T47D (cell line): ENCODE measurements around the gene NF1.

Experiments used
- DNase-seq, 2 experiments: peaks; one replicate each; pipeline versions ENCODE4 v3.0.0 to v3.0.0-alpha.2; 2011 to 2012; ENCODE audit warnings: low read depth in 1 of 2, low spot score in 1 of 2
- JUND ChIP-seq: IDR thresholded peaks from 2 replicates; pipeline ENCODE4 v1.6.1; 2012; ENCODE audit warnings: low read depth
- in situ Hi-C: cut with HindIII; loops from 2 replicates; pipeline ENCODE4 v1.10.0; 2016; ENCODE audit warnings: low sequenced_read_pairs, low pct_unique_long_range_greater_than_20kb

Gene NF1

DNA sequence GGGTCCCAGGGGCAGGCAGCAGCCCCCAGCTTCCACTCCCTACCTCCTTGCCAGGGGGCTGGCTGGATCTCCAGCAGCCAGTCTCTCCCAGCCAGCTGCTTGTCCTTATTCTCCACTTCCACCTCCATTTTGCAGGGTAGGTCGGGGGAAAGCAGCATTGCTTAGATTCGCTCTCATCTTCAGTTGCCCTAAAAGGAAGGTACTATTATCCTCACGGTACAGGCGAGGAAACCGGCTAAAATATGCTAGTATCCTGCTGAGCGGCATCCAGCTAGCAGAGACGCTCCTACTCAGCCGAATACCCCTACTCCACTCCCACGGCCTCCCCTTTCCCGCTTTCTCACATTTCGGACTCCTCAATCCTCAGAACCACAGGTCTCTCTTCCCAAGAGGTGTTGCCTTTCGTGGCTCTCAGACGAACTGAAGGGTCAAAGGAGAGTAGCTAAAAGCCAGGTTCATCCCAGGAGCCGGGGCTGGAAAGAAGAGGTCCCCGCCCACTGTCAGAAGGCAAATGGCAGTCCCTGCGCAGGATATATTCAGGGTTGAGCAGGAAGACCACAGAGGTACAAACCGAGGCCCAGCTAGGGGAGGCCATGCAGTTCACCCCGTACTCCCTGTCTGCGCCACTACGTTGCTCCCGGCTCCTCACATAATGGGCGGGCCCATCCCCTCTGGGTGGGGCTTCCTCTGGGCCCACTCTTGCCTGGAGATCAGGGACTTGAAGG, 295.0 kb downstream of the NF1 start:
- in situ Hi-C loops = no loop called here
- TF ChIP-seq JUND = no peak
- DNase-seq = no peak

DNA sequence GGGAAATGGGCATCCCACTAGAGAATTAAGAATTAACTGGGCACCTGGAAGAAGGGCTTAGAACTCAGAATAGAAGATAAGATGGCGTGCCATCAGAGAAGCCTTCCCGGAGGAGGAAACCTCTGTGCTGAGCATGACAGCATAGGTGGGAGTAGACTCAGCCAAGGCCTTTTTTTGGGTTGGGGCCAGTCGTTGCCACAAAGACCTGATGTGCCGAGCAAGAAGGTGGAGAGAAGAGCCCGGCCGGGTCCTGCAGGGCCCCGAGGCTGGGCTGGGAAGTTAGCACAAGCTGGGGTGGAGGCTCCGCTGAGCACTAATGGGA, 295.6 kb downstream of the NF1 start:
- in situ Hi-C loops = no loop called here
- no peak for DNase-seq
- TF ChIP-seq JUND = no peak

DNA sequence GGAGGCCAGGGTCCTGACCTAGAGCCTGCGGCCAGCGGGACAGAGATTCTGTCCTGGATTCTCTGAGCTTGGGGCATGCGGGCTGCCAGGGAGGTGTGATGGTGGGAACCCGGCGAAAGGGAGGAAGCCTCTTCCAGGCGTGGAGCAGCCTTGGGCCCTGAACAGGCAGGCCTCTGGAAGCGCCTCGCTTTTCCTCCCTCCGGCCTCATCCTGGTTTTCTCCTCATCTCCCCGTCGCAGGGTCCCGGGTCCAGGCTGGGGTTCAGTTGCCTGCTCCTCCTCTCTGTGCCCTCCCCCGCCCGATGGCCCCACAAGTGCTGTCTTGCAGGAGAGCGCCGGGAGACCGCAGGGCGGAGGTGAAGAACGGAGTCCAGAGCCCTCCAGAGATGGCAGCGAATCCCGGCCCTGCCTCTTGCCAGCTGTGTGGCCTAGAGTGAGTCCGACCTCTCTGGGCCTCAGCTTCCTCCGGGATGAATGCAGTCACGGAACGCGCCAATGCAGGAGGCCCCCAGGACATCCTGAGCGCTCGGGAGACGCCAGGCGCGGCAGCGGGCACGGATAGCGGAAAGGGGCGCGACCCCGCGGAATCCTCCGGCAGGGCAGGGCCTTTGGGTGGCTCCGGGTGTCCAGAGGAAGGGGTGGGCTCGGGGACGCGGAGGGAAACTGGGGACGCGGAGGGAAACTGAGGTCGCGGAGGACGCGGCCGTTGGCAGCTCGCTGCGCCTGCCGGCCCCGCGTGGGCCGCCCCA, 296.1 kb downstream of the NF1 start:
- TF ChIP-seq JUND = no peak
- DNase-seq = no peak
- in situ Hi-C loops = no loop called here

DNA sequence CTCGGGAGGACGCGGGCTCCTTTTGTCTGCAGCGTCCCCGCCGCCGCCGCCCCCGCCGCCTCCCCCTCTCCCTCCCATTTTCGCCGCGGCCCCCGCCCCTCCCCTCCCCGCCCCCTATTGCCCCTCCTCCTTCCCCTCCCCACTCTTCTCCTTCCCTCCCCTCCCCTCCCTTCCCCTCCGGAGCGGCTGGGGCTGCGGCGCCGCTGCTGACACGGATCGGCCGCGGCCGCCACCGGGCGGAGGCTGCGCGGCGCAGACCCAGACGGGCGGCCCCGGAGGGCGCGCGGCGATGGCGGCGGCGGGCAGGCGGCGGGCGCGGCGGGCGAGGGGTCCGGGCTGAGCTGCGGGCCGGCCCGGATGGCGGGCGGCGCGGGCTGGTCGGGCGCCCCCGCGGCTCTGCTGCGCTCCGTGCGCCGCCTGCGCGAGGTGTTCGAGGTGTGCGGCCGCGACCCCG, 296.7 kb downstream of the NF1 start, which contains the start of gene RAB11FIP4:
Gene RAB11FIP4, plus strand, starts transcription at position 180 of the 454 bp plus-strand sequence. Its CDS starts 178 bp downstream, at position 358.
- in situ Hi-C loops = no loop called here
- no peak for TF ChIP-seq JUND
- DNase-seq = no peak

DNA sequence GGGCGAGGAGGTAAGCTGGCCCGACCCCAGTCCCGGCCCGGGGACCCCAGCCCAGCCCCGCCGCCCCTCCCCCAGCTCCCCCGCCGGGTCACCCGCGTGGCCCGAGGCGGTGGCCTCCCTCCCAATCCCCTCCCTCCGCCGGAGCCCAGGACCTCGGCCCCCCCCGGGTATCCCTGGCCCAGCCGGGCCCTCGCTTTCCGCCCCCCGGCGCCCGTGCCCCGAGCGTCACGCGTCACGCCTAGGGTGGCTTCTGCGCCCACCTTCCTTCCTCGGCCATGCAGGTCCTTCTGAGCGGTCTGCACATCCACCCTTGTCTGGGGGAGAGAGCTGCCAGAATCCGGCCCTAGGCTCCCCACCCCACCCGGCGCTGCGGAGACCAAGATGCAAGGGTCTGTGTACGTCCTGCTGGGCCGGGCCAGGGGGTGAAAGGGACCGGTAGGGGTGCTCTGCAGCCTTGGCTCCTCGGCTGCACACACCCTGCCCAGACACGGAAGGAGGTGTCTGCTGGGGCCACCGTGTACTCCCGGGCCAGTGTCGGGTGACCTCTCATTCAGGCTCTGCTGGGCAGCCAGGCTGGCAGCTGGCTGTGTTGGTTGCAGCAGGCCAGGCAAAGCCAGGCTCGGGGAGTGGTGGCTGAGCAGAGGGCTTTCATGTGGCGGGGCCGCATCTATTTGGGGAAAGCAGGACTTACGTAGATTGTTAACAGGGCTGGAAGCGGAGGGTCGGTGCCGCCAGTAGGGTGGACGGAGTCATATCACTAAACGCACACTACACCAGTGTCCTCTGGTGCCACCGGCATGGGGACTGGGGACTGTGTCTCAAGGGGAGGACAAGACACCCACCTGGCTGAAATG, 297.5 kb downstream of the NF1 start:
- in situ Hi-C loops = no loop called here
- TF ChIP-seq JUND = no peak
- no peak for DNase-seq

GRCh38 chr17:31392856-31393748, 298.3 kb downstream of the NF1 start:
- in situ Hi-C loops = no loop called here
- no peak for TF ChIP-seq JUND
- peak in 1 of 2 experiments; percentile 30 for DNase-seq

GRCh38 chr17:31393749-31394146, 299.0 kb downstream of the NF1 start:
- TF ChIP-seq JUND = no peak
- in situ Hi-C loops = no loop called here
- no peak for DNase-seq

GRCh38 chr17:31394544-31394943, 299.8 kb downstream of the NF1 start:
- DNase-seq = peak; percentile 88 to 99
- in situ Hi-C loops = no loop called here
- no peak for TF ChIP-seq JUND

DNA sequence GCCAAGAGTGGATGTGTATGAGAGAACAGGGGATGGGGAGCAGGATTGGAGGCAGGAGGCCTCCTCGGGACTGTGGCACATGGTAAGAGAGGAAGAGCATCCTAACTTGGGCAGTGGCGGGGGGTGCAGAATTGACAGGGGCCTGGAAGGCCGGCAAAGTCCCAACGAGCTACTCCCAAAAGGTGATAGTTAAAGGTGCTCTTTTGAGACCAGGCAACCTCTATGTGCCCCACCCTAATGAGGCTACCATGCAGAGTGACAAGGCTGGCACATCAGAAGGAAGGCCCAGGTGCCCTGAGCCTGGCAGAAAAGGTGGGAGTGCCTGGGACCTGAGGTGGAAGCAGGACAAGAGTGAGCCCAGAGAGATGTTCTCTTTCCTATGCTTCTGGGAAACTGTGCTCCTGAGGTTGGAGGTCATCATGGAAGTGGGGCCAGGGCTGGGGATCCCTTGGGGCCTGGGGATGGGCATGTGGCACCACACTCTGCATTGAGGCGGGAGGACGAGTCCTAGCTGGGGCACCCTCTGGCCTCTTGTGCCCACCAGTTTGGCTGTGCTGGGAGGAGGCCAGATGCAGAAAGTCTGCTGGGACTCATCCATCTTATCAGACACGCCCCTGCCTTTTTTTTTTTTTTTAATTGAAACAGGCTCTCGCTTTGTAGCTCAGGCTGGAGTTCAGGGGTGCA, 302.6 kb downstream of the NF1 start:
- TF ChIP-seq JUND = no peak
- in situ Hi-C loops = no loop called here
- DNase-seq = no peak

DNA sequence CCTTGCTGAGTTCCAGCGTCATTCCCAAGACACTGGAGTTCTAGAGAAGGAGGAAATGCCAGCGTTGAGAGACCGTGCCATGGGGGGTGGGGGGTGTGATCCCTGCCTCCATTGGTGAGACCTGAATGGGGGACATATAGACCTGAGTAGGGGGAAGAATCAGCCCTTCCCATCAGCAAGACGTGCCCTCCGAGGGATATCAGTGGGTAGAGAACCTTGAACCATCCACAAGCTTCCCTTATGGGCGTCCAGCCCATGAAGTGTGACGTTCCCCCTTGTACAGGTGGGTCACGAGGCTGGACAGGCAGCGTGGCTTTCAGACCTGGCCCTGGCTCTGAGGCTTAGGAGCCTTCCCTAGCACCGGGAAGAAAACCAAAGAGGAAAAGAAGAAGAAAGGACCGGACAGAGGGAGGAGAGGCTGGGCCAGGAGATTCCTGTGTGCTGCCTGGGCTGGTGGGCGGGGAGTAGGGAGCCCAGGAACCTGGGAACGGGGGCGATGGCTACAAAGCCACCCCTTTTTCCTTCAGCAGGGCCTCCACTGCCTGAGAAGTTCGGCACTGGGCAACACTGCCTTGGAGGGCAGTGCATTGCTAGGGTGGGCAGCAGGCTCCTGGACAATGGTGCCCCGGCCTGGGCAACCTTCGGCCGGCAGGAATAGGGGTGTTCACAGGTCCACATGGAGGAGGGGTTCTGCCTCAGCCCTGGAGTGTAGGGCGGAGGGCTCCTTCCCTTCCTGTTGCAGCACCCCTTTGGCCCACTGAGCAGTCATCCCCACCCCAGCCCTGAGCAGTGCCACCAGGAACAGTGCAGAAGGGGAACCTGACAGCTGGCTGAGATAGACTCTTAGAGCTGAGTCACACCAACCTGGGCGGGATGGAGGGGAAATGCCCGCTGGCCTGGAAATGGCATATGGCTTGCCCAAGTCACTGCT, 303.9 kb downstream of the NF1 start:
- TF ChIP-seq JUND = no peak
- in situ Hi-C loops = no loop called here
- DNase-seq = no peak

- in situ Hi-C loops = no loop called here
- no peak for DNase-seq
- TF ChIP-seq JUND = no peak
Observed at GRCh38 chr17:31400481-31400950, 305.7 kb downstream of the NF1 start.
